Measurements from ENCODE around the gene TGM3.
"Not testable (repeated sequence)": the region's sequence is repeated elsewhere in the genome, so short reads cannot be mapped to it uniquely, and the experiment has no call there.

TGM3 gene, protein sequence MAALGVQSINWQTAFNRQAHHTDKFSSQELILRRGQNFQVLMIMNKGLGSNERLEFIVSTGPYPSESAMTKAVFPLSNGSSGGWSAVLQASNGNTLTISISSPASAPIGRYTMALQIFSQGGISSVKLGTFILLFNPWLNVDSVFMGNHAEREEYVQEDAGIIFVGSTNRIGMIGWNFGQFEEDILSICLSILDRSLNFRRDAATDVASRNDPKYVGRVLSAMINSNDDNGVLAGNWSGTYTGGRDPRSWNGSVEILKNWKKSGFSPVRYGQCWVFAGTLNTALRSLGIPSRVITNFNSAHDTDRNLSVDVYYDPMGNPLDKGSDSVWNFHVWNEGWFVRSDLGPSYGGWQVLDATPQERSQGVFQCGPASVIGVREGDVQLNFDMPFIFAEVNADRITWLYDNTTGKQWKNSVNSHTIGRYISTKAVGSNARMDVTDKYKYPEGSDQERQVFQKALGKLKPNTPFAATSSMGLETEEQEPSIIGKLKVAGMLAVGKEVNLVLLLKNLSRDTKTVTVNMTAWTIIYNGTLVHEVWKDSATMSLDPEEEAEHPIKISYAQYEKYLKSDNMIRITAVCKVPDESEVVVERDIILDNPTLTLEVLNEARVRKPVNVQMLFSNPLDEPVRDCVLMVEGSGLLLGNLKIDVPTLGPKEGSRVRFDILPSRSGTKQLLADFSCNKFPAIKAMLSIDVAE

DNA sequence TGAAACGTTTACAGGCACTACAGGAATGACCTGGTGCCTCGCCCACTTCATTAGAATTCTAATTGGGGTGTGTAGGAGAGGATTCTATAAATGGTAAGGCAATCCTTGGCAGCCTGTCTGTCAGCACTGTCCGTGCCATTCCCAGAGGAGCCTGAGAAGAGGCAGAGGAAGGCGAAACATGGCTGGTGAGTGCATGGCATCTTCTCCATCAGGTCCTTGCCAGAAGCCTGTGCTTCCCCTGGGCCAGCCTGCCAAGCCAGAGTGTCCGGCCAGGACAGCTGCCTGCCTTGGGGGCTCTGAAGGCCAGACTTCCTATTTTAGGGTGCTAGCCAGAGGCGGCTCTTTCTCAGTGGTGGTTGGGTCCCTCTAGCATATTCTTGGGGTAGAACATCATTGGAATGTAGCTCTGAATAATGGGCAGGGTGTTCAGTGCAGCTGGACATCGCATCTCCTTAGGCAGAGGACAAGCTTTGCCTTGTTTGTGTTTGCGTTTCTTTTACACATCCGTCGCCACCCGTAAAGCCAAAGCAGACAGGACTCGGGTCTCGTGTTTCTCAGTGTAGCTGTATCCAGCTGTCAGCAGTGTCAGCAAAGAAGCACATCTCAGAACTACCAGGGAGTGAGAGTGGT is at the start of gene TGM3:
Gene TGM3 (plus strand): TSS at position 116 of the 630 bp plus-strand sequence. CDS start 63 bp downstream, at position 179.
- DNase-seq (ENCODE audit: low read depth in 2 of 2, low spot score in 1 of 2), result no peak

DNA sequence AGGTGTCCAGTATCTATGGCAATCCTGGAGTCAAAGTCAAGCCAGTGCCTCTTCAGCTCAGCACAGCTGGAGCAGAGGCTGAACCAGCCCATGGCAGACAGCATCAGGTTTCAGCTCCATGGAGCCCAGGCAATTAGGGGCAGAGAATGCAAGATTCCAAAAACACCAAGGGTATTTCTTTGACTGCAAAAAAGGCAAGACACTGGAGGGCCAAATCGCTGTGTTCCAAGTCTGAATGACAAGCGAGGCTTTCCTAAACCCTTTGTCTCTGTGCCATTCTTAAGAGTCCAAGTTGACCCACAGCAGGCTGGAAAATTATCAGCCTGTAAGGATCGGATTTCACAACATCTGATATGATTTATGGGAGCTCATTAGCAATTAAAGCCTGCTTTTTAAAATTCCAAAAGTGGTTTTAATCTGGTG is 49.7 kb upstream of the TGM3 start:
- no peak for DNase-seq (ENCODE audit: low read depth in 2 of 2, low spot score in 1 of 2)

DNA sequence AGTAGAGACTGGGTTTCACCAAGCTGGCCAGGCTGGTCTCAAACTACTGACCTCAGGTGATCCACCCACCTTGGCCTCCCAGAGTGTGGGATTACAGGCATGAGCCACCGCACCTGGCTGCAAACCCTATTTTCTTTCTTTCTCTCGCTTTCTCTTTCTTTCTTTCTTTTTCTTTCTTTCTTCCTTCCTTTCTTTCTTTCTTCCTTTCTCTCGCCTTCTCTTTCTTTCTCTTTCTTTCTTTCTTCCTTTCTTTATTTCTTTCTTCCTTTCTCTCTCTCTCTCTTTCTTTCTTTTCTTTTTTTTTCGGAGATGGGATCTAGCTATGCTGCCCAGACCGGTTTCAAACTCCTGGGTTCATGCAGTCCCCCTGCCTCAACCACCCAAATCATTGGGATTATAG is 47.0 kb upstream of the TGM3 start:
- no peak for DNase-seq (ENCODE audit: low read depth in 2 of 2, low spot score in 1 of 2)

DNA sequence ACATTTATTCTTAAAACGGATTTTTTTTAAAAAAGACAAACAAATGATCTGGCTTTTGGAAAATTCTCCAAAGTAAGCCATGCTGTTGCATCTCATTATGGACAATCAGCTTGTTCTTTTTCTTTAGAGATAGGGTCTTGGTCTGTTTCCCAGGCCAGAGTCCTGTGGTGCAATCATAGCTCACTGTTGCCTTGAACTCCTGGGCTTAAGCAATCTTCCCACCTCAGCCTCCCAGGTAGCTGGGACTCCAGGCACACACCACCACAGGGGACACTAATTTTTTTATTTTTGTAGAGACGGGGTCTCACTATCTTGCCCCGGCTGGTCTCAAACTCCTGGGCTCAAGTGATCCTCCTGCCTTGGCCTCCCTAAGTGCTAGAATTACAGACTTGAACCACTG is 45.9 kb upstream of the TGM3 start:
- no peak for DNase-seq (ENCODE audit: low read depth in 2 of 2, low spot score in 1 of 2)

DNA sequence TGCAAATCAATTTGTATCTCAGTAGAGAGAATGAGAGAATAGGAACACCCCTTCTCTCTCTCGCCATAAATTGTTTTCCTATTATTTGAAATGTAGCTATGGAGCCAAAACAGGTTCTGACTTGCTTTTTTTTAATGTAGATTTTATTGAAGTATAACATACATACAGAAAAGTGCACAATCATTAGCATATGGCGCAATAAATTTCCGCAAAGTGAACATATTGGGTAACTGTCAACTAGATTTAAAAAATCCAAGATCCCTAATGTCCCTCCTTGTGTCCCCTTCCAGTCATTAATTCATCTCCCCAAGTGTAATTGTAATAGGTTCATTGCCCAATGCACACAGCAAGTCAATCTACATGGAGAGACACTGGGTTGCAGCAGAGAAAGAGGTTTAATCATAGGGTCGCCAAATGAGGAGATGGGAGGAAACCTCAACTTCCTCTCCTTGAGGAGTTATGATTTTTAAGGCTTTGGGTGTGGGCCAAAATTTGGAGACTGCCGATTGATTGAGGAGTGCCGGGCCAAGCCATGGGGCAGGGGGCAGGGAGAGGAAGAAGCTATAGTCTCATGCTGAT is 43.3 kb upstream of the TGM3 start:
- DNase-seq (ENCODE audit: low read depth in 2 of 2, low spot score in 1 of 2), result no peak

DNA sequence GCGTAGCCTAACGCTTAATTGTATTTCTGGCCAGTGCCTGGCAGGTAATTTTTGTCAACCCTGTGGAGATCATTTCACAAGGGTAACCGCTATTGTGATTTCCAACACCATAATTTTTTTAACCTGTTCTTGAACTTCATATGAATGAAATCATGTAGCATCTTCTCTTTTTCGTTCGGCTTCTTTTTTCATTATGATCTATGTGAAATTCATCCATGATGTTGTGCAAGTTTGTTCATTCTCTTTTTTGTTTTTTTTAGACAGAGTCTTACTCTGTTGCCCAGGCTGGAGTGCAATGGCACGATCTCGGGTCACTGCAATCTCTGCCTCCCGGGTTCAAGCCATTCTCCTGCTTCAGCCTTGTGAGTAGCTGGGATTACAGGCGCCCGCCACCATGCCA is 42.5 kb upstream of the TGM3 start:
- DNase-seq (ENCODE audit: low read depth in 2 of 2, low spot score in 1 of 2), result no peak

DNA sequence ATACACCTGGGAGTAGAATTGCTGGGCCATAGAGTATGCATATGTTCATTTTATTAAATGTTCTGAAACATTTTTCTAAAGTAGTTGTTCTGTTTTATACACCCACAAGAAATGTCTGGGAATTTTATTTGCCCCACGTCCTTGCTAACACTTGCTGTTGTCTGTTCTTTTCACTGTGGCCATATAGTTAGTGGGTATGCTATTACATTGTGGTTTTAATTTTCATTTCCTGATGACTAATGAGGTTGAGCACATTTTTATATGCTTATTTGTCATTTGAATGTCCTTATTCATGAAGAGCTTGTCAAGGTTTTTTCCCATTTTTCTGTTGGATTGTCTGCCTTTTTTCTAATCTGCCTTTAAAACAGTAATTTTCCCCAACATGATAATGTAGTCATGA is 41.5 kb upstream of the TGM3 start:
- no peak for DNase-seq (ENCODE audit: low read depth in 2 of 2, low spot score in 1 of 2)

DNA sequence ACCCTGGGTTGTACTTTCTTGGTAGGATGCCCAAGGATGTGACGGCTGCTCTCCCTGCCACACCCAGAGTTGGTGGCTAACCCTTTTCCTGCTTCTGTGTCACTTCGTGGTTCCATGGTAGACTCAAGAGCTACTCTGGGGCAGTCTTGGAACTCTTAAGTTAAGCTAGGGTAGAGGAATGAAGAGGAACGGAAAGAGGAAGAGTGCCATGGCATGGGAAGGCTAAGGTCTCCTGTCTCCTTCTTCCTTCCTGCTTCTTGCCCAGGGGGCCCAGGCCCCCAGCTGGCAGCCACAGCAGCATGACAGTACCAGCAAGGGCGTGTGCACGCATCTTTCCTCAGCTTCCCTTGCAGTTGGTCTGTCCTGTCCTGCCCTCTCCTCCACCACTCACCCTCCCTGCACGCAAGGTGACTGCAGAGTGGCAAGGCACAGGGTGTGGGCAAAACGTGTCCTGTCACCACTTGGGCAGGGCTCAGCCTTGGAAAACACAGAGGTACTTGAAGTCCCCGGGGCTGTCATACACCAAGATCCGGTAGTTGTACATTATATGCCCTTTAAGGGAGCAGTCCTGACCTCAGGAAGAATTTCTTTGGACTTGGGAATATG is 39.8 kb upstream of the TGM3 start:
- no peak for DNase-seq (ENCODE audit: low read depth in 2 of 2, low spot score in 1 of 2)

DNA sequence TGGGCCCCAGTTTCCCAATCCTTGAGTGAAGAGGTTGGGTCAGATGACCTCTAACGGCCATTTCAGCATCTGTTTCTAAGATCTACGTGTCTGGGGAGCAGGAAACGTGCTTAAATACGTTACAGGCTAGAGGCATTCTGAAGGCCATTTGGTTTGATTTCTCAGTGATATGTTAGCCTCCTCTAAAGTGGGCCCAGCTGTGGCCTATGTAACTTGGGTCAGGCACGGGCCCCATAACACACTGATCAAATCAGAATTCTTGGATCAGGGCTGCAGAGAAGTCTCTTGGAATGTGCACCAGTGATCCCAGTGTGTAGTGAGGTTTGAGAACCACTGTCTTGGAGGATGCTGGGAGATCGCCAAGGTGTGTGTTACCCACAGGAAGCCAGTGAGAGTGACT is 36.1 kb upstream of the TGM3 start:
- no peak for DNase-seq (ENCODE audit: low read depth in 2 of 2, low spot score in 1 of 2)

DNA sequence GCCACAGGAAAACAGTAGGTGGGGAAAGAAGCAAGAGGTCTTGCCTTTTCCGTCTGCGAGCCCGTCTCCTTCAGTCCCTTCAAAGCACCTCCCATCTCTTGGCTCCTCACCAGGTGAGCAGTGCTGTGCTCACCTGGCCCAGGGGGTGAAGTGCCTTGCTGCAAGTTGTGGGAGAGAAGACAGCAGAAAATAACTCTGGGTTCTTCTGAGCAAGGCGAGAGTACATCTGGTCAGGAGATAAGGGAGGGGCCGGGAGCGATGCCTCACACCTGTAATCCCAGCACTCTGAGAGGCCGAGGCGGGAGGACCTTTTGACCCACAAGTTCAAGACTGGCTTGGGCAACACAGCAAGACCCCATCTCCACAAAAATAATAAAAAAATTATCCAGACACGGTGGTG is 35.6 kb upstream of the TGM3 start:
- no peak for DNase-seq (ENCODE audit: low read depth in 2 of 2, low spot score in 1 of 2)

DNA sequence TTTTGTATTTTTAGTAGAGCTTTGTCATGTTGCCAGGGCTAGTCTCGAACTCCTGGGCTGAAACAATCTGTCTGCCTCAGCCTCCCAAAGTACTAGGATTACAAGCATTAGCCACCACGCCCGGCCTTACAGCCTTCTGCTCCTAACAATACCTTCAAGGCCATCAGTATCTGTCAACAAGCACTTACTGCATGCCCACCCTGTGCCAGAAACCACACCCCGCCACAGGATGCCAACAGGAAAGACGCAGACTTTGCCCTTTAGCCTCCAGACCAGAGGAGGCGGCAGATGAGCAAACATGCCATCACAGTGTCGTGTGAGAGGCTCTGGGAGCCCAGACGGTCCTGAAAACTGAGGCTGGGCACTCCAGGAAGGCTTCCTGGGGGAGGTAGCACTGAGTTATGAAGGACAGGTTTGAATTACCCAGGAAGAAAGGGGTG is 34.7 kb upstream of the TGM3 start:
- DNase-seq (ENCODE audit: low read depth in 2 of 2, low spot score in 1 of 2), result no peak

DNA sequence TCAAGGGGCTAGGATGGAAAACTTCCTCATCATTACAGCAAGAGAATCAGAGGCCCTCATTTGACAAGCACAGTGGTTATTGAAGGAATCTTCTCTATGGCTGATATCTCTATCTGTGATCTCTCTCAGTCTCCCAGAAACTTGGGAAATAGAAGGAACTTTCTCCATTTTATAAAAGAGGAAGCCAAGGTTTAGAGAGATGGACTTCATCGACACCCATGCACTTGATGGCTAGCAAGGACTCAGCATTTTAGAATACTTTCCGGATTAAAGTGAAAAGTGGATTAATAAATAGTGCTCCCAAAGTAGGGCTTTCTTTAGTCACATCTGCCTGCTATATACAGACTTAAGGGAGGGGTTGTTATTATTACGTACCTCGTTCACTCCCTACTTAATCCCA is 34.2 kb upstream of the TGM3 start:
- DNase-seq (ENCODE audit: low read depth in 2 of 2, low spot score in 1 of 2), result no peak

DNA sequence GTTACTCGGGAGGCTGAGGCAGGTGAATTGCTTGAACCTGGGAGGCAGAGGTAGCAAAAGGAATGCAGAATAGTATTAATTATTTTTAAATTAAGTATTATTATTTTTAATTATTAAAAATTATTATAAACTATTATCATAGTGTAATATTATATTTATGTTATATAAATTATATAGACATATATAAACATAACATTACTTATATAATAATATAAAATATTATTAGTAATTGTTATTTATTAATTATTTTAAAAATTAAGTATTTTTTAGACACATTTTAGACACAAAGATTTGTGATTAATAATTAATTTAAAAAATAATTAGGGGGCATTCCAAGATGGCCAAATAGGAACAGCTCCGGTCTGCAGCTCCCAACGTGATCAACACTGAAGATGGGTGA is 31.7 kb upstream of the TGM3 start:
- no peak for DNase-seq (ENCODE audit: low read depth in 2 of 2, low spot score in 1 of 2)

DNA sequence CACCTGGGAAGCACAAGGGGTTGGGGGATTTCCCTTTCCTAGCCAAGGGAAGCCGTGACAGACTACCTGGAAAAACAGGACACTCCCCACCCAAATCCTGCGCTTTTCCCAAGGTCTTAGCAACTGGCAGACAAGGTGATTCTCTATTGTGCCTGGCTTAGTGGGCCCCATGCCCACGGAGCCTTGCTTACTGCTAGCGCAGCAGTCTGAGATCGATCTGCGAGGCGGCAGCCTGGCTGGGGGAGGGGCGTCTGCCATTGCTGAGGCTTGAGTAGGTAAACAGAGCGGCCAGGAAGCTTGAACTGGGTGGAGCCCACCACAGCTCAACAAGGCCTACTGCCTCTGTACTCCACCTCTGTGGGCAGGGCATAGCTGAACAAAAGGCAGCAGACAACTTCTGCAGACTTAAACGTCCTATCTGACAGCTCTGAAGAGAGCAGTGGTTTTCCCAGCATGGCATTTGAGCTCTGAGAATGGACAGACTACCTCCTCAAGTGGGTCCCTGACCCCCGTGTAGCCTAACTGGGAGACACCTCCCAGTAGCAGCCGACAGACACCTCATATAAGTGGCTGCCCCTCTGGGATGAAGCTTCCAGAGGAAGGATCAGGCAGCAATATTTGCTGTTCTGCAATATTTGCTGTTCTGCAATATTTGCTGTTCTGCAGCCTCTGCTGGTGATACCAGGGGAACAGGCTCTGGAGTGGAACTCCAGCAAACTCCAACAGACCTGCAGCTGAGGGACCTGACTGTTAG is 31.0 kb upstream of the TGM3 start:
- not testable (repeated sequence) for DNase-seq (ENCODE audit: low read depth in 2 of 2, low spot score in 1 of 2)

DNA sequence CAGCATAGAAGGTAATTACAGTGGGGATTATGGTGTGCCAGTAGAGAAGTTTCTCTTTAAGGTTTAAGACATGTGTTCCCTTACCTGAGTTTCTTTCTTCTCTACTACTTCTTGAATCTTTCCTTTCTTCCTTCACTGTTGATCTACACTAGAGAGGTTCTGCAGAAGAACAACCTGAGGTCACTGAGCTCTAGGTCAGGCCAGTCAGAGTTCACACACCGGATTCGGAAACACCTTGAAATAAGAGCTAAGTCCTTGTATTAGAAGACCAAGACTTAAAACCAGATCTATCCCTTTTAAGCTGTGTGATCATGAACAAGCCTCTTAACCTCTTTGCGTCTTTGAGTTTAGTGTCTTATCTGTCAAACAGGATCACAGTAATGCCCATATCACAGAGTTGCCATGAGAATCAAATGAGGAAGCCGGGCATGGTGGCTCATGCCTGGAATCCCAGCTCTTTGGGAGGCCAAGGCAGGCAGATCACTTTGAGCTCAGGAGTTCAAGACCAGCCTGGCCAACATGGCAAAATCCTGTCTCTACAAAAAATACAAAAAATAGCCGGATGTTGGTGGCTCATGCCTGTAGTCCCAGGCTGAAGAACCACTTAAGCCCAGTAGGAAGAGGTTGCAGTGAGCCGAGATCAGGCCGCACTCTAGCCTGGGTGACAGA is 22.0 kb upstream of the TGM3 start:
- DNase-seq (ENCODE audit: low read depth in 2 of 2, low spot score in 1 of 2), result no peak

DNA sequence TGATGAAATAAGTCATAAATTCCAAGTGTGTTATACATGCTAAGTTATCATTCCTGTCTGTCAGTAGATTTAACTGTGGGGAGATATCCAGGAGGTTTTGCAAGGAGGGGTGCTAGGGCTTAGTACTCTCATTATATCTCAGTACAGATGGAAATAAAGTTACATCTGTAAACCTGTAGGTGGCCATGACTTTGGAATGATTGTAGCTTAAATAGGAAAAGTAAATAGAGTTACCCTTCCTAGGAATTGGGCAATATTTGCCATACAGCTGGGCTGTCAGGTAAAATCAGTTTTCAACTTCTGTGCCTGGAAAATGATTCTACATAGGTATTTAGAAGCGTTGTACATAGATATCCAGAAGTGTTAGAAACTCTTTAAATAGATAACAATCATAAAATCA is 19.8 kb upstream of the TGM3 start:
- DNase-seq (ENCODE audit: low read depth in 2 of 2, low spot score in 1 of 2), result no peak

DNA sequence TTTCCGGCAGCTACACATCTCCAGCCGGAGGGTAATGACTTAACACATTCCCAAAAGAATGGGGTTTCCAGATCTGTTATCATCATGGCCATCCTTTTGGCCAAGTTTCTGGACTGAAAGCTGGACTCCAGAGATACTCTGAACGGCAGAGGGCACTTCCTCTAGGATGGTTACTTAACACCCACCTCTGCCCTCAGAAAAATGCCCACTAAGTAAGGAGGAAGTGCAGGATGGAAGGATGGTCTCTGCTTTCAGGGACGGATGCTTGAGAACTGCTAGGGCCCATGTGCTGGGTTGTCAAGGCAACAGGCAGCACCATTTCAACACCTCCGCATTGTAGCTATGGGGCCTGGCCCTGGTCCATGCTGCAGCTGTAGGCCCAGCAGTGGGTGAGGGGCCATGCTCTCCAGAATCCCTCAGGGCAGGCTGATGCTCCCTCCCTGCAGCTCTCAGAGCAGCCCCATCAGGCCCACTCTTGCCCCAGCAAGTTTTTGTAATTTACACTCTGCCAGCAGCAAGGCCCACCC is 16.5 kb upstream of the TGM3 start:
- no peak for DNase-seq (ENCODE audit: low read depth in 2 of 2, low spot score in 1 of 2)

DNA sequence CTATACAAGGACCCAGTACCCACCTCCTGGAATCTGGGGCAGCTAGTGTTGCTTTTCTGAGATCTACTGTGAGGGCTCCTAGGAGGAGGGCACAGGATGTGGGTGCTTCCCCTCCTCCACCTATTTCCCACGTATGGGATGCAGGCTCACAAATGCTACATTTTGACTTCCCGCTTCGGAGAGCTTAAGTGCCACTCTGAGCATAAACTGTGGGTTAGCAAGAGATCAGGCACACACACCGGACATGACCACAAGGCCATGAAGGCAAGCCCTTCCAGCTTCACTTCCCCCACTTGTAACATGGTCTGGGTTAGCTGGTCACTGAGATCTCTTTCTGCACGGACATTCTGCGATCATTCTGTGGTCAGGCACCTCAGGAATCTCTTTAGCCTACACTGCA is 15.7 kb upstream of the TGM3 start:
- no peak for DNase-seq (ENCODE audit: low read depth in 2 of 2, low spot score in 1 of 2)

DNA sequence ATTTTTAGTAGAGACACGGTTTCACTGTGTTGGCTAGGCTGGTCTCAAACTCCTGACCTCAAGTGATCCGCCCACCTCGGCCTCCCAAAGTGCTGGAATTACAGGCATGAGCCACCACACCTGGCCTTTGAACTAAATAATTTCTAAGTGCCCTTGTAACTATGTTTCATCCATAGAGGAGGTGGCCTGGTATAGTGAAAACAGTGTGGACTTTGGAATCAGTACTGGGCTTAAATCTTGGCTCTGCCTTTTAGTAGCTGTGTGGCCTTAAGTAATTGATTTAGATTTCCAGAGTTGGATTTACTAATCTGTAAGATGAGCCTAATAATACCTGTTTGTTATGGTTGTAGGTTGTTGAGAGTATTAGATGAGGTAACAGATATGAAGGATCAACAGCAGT is 14.2 kb upstream of the TGM3 start:
- DNase-seq (ENCODE audit: low read depth in 2 of 2, low spot score in 1 of 2), result no peak

DNA sequence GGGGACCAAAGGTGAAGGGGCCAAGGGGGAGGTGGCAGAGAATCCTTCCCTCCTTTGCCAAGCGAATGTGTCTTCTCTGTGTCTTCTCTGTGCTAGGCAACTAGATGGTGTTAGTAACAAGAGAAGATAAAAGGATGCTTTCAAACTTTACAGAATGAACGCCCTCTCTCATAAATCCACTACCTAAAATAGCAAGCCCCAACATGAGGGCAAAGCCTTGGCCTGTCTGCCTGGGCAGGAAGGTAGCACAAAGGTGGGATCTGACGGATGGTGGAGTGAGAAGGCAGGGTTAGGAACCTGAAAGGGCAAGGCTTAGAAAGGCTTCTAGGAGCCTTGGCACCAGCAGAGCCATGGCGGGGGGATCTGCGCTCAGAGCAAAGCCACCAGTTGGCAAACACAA is 13.6 kb upstream of the TGM3 start:
- no peak for DNase-seq (ENCODE audit: low read depth in 2 of 2, low spot score in 1 of 2)

All from stimulated activated CD8-positive, alpha-beta memory T cell treated with anti-CD3 and anti-CD28 coated beads, Interleukin-4, amount 100 ng/mL, for 1 hour (primary cell).